Measurements from ENCODE around the gene FHAD1. TPM values are rescaled to one million over a fixed set of nuclear protein-coding genes. Genes with fewer than 3 reads are reported as not detected.

The FHAD1 gene
- total RNA-seq, 1 donor from 2014 or later: 0.21 TPM

- no peaks in the 10 kb centered on the region for H3K27me3 ChIP-seq (ENCODE audit: control insufficient read depth, insufficient read depth, low read length)
- no peak for DNase-seq (ENCODE audit: low read depth)
- H3K36me3 ChIP-seq (ENCODE audit: control insufficient read depth, insufficient read depth, low read length): no peaks in the 10 kb centered on the region
- no peak for TF ChIP-seq CTCF (IDR thresholded peaks at IDR 0.05; ENCODE audit: insufficient read depth, low read length, poor library complexity, severe bottlenecking)
- no peak overlapping the region for H3K4me3 ChIP-seq (ENCODE audit: low read depth, low read length)
These were observed 1.2 kb upstream of the FHAD1 start for GRCh38 chr1:15245593-15246360.

- no peak for DNase-seq (ENCODE audit: low read depth)
- no peak overlapping the region for H3K4me3 ChIP-seq (ENCODE audit: low read depth, low read length)
- no peaks in the 10 kb centered on the region for H3K27me3 ChIP-seq (ENCODE audit: control insufficient read depth, insufficient read depth, low read length)
- no peaks in the 10 kb centered on the region for H3K36me3 ChIP-seq (ENCODE audit: control insufficient read depth, insufficient read depth, low read length)
- no peak for TF ChIP-seq CTCF (IDR thresholded peaks at IDR 0.05; ENCODE audit: insufficient read depth, low read length, poor library complexity, severe bottlenecking)
These were observed 1.2 kb downstream of the FHAD1 start for GRCh38 chr1:15248216-15248615.

GRCh38 chr1:15249081-15249480, 2.1 kb downstream of the FHAD1 start:
- no peak for TF ChIP-seq CTCF (IDR thresholded peaks at IDR 0.05; ENCODE audit: insufficient read depth, low read length, poor library complexity, severe bottlenecking)
- no peaks in the 10 kb centered on the region for H3K27me3 ChIP-seq (ENCODE audit: control insufficient read depth, insufficient read depth, low read length)
- H3K4me3 ChIP-seq (ENCODE audit: low read depth, low read length): no peak overlapping the region
- no peak for DNase-seq (ENCODE audit: low read depth)
- no peaks in the 10 kb centered on the region for H3K36me3 ChIP-seq (ENCODE audit: control insufficient read depth, insufficient read depth, low read length)

GRCh38 chr1:15251857-15252835, 5.1 kb downstream of the FHAD1 start:
- Histone ChIP-seq H3K4me3 (ENCODE audit: low read depth, low read length) (no peak overlapping the region), H3K27me3 (ENCODE audit: control insufficient read depth, insufficient read depth, low read length) (no peaks in the 10 kb centered on the region), H3K36me3 (ENCODE audit: control insufficient read depth, insufficient read depth, low read length) (no peaks in the 10 kb centered on the region)
- DNase-seq (ENCODE audit: low read depth): no peak
- no peak for TF ChIP-seq CTCF (IDR thresholded peaks at IDR 0.05; ENCODE audit: insufficient read depth, low read length, poor library complexity, severe bottlenecking)

- DNase-seq (ENCODE audit: low read depth): no peak
- TF ChIP-seq CTCF (IDR thresholded peaks at IDR 0.05; ENCODE audit: insufficient read depth, low read length, poor library complexity, severe bottlenecking): no peak
- Histone ChIP-seq H3K27me3 (ENCODE audit: control insufficient read depth, insufficient read depth, low read length) (no peaks in the 10 kb centered on the region), H3K4me3 (ENCODE audit: low read depth, low read length) (no peak overlapping the region), H3K36me3 (ENCODE audit: control insufficient read depth, insufficient read depth, low read length) (no peaks in the 10 kb centered on the region)
These were observed 7.5 kb downstream of the FHAD1 start for GRCh38 chr1:15254559-15254958.
